ENCODE measurements around the gene FRMPD2.

- TF ChIP-seq CTCF (IDR thresholded peaks at IDR 0.05; ENCODE audit: borderline replicate concordance, extremely low read depth, low read length, poor library complexity, severe bottlenecking) (no peak), EZH2 (IDR thresholded peaks at IDR 0.05; ENCODE audit: borderline replicate concordance, low read depth, low read length, severe bottlenecking) (no peak)
These were observed 50.2 kb downstream of the FRMPD2 start for GRCh38 chr10:48224296-48224695.

Data from DND-41 (cell line).